Common myeloid progenitor, CD34-positive (primary cell): Measurements from ENCODE around the gene MFN1.
A peak's percentile ranks its signal among the peaks of the same experiment; 100 is the strongest.
"Not testable (repeated sequence)": the region's sequence is repeated elsewhere in the genome, so short reads cannot be mapped to it uniquely, and the experiment has no call there.

Experiments
- CTCF ChIA-PET: fragments of 350-600 bp; sonication (Branson Sonifier 250); formaldehyde crosslinking; loops from one replicate; lab custom pipeline; 2021; ENCODE audit warnings: antibody characterized with exemption; lab: Charles Lee
- POLR2A ChIA-PET: fragments of 350-600 bp; sonication (Branson Sonifier 250); formaldehyde crosslinking; loops from one replicate; lab custom pipeline; 2021; ENCODE audit warnings: antibody characterized with exemption; lab: Charles Lee
- DNase-seq, 3 donors: peaks; one replicate each; pipeline versions ENCODE4 v3.0.0 to v3.0.0-alpha.2; 2013
- H3K27ac ChIP-seq, 2 experiments: 1 replicate in 1 of 2; 2 replicates in 1 of 2; pipeline ENCODE4 v1.7.0; 2013; ENCODE audit warnings: inconsistent platforms in 2 of 2, low read length in 2 of 2, mild to moderate bottlenecking in 2 of 2, low read depth in 1 of 2, moderate library complexity in 1 of 2; ENCODE audit not compliant: severe bottlenecking in 2 of 2, insufficient read depth in 1 of 2, poor library complexity in 1 of 2
- H3K27me3 ChIP-seq, 5 experiments: replicated peaks in 2 of 5; 1 replicate in 3 of 5; 2 replicates in 2 of 5; pipeline versions ENCODE4 v1.6.1 to v1.7.0; 2013; ENCODE audit warnings: low read length in 4 of 5, mild to moderate bottlenecking in 2 of 5, moderate library complexity in 2 of 5, inconsistent platforms in 1 of 5; ENCODE audit not compliant: insufficient read depth in 5 of 5, control insufficient read depth in 4 of 5
- H3K36me3 ChIP-seq, 4 experiments: 1 replicate in 2 of 4; 2 replicates in 2 of 4; pipeline versions ENCODE4 v1.6.1 to v1.7.0; 2013; ENCODE audit warnings: low read length in 3 of 4, control low read depth in 1 of 4, mild to moderate bottlenecking in 1 of 4; ENCODE audit not compliant: control insufficient read depth in 4 of 4, insufficient read depth in 4 of 4
- H3K4me1 ChIP-seq, 4 experiments: 1 replicate in 3 of 4; 2 replicates in 1 of 4; pipeline versions ENCODE4 v1.6.1 to v1.7.1; 2013; ENCODE audit warnings: low read length in 3 of 4, mild to moderate bottlenecking in 3 of 4, control low read depth in 1 of 4, inconsistent platforms in 1 of 4, moderate library complexity in 1 of 4; ENCODE audit not compliant: control insufficient read depth in 4 of 4, insufficient read depth in 4 of 4; ENCODE audit errors: control extremely low read depth in 1 of 4
- H3K4me3 ChIP-seq, 7 experiments: 1 replicate in 4 of 7; 2 replicates in 3 of 7; pipeline versions ENCODE4 v1.5.1 to v1.7.0; 2013; ENCODE audit warnings: mild to moderate bottlenecking in 7 of 7, low read length in 6 of 7, moderate library complexity in 6 of 7, inconsistent platforms in 2 of 7, low read depth in 2 of 7, control low read depth in 1 of 7; ENCODE audit not compliant: insufficient read depth in 4 of 7, control insufficient read depth in 1 of 7; ENCODE audit errors: extremely low read depth in 1 of 7
- H3K9me3 ChIP-seq, 5 experiments: 1 replicate in 4 of 5; 2 replicates in 1 of 5; pipeline versions ENCODE4 v1.6.1 to v1.7.1; 2013; ENCODE audit warnings: low read length in 4 of 5, mild to moderate bottlenecking in 2 of 5, inconsistent platforms in 1 of 5, low read depth in 1 of 5, moderate library complexity in 1 of 5; ENCODE audit not compliant: control insufficient read depth in 4 of 5, insufficient read depth in 2 of 5; ENCODE audit errors: control extremely low read depth in 1 of 5
- WGBS: methylation state at CpG from one replicate; pipeline ENCODE4 v1.1.5; 2013; ENCODE audit not compliant: insufficient coverage; 5-methylcytosine and 5-hydroxymethylcytosine counted together

MFN1 gene

DNA sequence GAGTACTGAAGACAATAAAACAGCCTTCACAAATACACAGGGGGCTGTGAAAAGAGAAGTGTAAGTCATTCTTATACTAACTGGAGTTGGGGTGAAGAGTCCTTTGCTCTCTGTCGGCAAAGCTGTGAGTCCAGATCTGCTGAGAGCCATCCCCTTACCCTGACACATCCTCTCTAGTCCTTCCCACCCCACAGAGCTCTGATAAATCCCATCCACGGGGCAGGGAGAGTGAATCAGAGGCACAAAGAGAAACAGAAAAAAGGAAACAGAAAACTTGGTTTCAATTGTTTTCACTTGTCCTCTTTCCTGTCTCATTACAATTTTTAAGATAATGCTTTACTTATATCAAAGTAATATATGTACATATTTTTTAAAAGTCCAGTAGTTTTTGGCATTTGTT, 42.9 kb upstream of the MFN1 start:
- H3K4me1 ChIP-seq = no peaks in the 10 kb centered on the region
- POLR2A ChIA-PET = no interaction called here
- CTCF ChIA-PET = no interaction called here

DNA sequence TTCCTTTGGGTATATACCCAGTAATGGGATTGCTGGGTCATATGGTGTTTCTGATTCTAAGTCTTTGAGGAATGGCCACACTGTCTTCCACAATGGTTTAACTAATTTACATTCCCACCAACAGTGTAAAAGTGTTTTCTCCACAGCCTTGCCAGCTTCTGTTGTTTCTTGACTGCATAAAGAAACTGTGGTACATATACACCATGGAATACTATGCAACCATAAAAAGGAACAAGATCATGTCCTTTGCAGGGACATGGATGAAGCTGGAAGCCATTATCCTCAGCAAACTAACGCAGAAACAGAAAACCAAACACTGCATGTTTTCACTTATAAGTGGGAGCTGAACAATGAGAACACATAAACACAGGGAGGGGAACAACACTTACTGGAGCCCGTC, 40.1 kb upstream of the MFN1 start:
- no CpG with 5 or more reads among the region's 2 CpGs for WGBS
- H3K27ac ChIP-seq, DNase-seq, H3K4me3 ChIP-seq, H3K4me1 ChIP-seq, H3K27me3 ChIP-seq, H3K9me3 ChIP-seq, POLR2A ChIA-PET, H3K36me3 ChIP-seq: not testable (repeated sequence)
- CTCF ChIA-PET = interaction anchor here (1.4 to 2.1 kb wide), 2 partner anchors 8 to 12 kb away, joined by 3 to 10 read pairs; no protein-coding TSS in a partner anchor

More for the DNA sequence above, 42.9 kb upstream of the MFN1 start:
- Histone ChIP-seq H3K27ac (no peak overlapping the region), H3K4me3 (no peak overlapping the region), H3K36me3 (no peaks in the 10 kb centered on the region), H3K27me3 (no peaks in the 10 kb centered on the region), H3K9me3 (no peaks in the 10 kb centered on the region)
- DNase-seq = no peak
- no CpG with 5 or more reads among the region's 2 CpGs for WGBS

DNA sequence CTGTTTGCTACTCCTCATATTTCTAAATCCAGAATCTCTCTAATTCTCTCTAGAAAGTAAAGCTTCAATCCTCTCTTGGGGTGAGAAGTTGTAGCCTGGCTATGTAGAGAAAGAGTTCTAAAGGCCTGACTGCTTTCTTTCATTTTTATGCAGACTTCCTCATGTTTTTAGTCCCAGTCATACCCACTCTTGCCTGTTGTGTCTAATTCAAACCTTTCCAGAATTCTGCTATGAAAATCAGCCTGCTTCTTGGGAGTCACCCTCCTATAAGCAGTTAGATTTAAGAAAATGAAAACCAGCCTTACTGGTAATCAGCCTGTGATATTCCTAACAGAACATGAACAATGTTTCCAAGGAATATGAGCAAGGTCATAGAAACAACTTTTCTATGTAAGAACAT, 39.5 kb upstream of the MFN1 start:
- H3K27ac ChIP-seq = no peak overlapping the region
- ChIA-PET POLR2A (no interaction called here), CTCF (no interaction called here)
- DNase-seq = no peak
- H3K36me3 ChIP-seq = no peaks in the 10 kb centered on the region
- H3K4me3 ChIP-seq = no peak overlapping the region
- H3K4me1 ChIP-seq = no peaks in the 10 kb centered on the region
- no peaks in the 10 kb centered on the region for H3K9me3 ChIP-seq
- no peaks in the 10 kb centered on the region for H3K27me3 ChIP-seq

DNA sequence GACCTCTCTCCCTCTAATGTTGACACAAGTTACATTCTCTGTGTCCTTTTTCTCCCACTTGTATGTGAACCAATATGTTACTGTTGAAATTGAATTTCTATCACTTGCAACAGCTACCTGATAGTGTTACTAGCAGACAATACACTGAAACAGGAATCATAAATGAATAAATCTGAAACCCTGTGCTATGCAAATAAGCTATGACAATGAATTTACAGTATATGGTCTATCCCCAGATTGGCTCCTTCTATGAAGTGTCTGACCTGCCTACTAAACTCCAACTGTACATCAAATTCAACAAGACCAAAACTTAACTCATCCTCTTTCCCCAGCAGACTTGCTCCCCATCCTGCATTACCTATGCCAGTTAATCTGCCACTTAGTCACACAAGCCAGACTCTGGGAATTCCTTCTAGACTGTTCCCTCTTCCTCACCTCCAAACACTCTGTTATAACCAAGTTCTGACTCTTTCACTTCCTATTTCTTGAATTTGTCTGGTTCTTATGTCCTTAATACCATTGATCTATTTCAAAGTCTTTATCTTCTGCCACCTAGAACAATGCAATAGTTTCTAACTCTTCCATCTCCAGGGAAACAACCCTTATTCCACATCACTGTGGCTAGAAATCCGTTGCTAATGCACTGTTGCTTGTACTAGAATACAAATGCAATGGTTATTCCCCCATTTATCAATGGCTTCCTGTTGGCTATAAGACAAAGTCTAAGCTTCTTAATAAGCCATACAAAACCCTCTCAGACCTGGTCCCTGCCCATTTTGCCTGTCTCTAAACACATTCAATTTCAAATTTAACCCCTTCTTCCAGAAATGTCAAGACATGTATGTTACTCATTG, 38.1 kb upstream of the MFN1 start:
- WGBS = 89% methylated on average over 1 of the region's 1 CpG
- no peaks in the 10 kb centered on the region for H3K36me3 ChIP-seq
- H3K9me3 ChIP-seq = no peaks in the 10 kb centered on the region
- H3K27me3 ChIP-seq = no peaks in the 10 kb centered on the region
- no peaks in the 10 kb centered on the region for H3K4me1 ChIP-seq
- ChIA-PET POLR2A (no interaction called here), CTCF (interaction anchor here (1.0 to 1.4 kb wide), 4 partner anchors 12 to 211 kb away, joined by 3 to 5 read pairs (median 4); no protein-coding TSS in a partner anchor)
- no peak for DNase-seq
- H3K4me3 ChIP-seq = no peak overlapping the region
- H3K27ac ChIP-seq = no peak overlapping the region

DNA sequence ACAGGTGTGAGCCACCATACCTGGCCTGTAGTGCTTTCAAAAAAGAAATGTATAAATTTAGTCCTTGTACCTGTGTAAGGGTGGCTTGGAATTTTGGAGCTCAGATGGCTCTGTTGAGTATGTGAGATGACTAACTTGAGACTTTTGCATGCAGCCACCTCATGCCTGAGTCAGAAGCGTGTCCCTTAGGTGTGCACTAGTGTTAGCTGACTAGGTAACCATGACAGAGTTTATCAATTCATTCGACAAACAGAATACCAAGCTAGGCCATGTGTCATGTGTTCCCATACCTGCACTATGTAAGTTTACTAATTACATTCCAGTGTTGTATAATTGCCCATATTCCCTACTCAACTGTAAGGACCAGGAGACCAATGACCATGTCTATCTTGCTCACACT, 28.6 kb upstream of the MFN1 start:
- ChIA-PET POLR2A (no interaction called here), CTCF (interaction anchor here (0.8 to 4.2 kb wide), 8 partner anchors 12 to 303 kb away, joined by 3 to 28 read pairs (median 4); no protein-coding TSS in a partner anchor)
- peaks cover 8 to 21% (median 15%) of the 10 kb centered on the region in 4 experiments for H3K4me1 ChIP-seq
- WGBS = 100% methylated on average over 2 of the region's 2 CpGs
- no peaks in the 10 kb centered on the region for H3K9me3 ChIP-seq
- H3K27ac ChIP-seq = no peak overlapping the region
- no peak for DNase-seq
- no peaks in the 10 kb centered on the region for H3K36me3 ChIP-seq
- no peaks in the 10 kb centered on the region for H3K27me3 ChIP-seq
- no peak overlapping the region for H3K4me3 ChIP-seq

DNA sequence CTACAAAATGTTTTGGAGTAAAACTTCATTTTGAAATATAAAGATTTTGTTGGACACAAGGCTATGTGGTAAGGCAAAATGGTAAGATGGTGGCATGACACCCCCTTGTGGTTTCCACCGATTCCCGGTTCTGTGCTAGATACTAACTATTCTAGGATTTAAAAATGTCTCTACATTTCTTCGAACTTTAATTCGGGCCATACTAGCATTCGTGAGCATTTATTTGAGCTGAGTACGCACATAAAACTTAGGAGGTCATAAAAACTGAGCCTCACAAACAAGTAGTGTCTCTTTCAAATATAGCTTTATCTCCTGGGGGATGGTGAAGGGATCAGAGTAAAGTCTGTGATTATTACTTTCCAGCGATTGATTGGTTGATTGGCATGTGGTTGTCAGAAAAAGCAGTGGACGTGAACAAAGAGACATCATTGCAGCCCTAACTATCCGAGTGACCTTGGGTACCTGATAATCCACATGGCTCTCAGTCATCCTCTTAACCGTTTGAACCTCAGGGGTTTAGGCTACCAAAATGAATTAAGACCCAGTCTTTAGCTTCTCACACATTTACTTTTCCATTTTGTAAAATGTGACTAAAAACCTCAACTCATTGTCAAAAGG, 25.7 kb upstream of the MFN1 start:
- peak; percentile 37 to 56 (median 51) for DNase-seq
- Histone ChIP-seq H3K4me1 (peaks cover 14 to 28% (median 22%) of the 10 kb centered on the region in 4 experiments), H3K27me3 (no peaks in the 10 kb centered on the region), H3K27ac (peak overlapping the region in 1 of 2 experiments; percentile 94), H3K36me3 (peaks cover 2 to 5% (median 4%) of the 10 kb centered on the region in 4 experiments), H3K9me3 (no peaks in the 10 kb centered on the region), H3K4me3 (peak overlapping the region in 6 of 7 experiments; percentile 64 to 93 (median 88))
- ChIA-PET CTCF (interaction anchor here (0.6 to 4.2 kb wide), 21 partner anchors 9 to 309 kb away, joined by 3 to 28 read pairs (median 4); partner anchors contain the start of gene MFN1), POLR2A (no interaction called here)
- WGBS = 52% methylated on average over 7 of the region's 10 CpGs
